Fibroblast of lung (primary cell): ENCODE measurements around the gene RNF148. TPM values are rescaled to one million over a fixed set of nuclear protein-coding genes. Genes with fewer than 3 reads are reported as not detected.

Experiments used
- DNase-seq, 2 donors: peaks; one replicate each; pipeline versions ENCODE4 v3.0.0 to v3.0.0-alpha.2; 2010; ENCODE audit warnings: low read depth in 2 of 2
- H2AFZ ChIP-seq: 2 replicates; pipeline ENCODE4 v1.5.1; 2012; ENCODE audit warnings: low read length, control low read depth, inconsistent platforms
- H3K27ac ChIP-seq: 2 replicates; pipeline ENCODE4 v1.5.1; 2011; ENCODE audit warnings: low read length, control low read depth; ENCODE audit not compliant: insufficient read depth
- H3K27me3 ChIP-seq: 2 replicates; pipeline ENCODE4 v1.5.1; 2011; ENCODE audit warnings: mild to moderate bottlenecking, low read length; ENCODE audit not compliant: control insufficient read depth, insufficient read depth
- H3K36me3 ChIP-seq: 2 replicates; pipeline ENCODE4 v1.5.1; 2011; ENCODE audit warnings: low read length; ENCODE audit not compliant: control insufficient read depth, insufficient read depth
- H3K4me1 ChIP-seq: 2 replicates; pipeline ENCODE4 v1.5.1; 2011; ENCODE audit warnings: low read length; ENCODE audit not compliant: control insufficient read depth, insufficient read depth; ENCODE audit errors: extremely low read depth
- H3K4me2 ChIP-seq: 2 replicates; pipeline ENCODE4 v1.5.1; 2011; ENCODE audit warnings: low read length, control low read depth; ENCODE audit not compliant: insufficient read depth; ENCODE audit errors: extremely low read depth
- H3K4me3 ChIP-seq, 4 experiments: fragments of 200-600 bp in 1 of 4; sonication (generic) in 1 of 4; replicated peaks in 1 of 4; 2 replicates each; pipeline ENCODE4 v1.5.1; 2011 to 2016; ENCODE audit warnings: low read length in 4 of 4, low read depth in 3 of 4, mild to moderate bottlenecking in 3 of 4, control low read depth in 2 of 4, inconsistent platforms in 1 of 4, mixed read lengths in 1 of 4; ENCODE audit not compliant: insufficient read depth in 1 of 4; ENCODE audit errors: control extremely low read depth in 1 of 4
- H3K79me2 ChIP-seq: 2 replicates; pipeline ENCODE4 v1.5.1; 2012; ENCODE audit warnings: mild to moderate bottlenecking, low read length, inconsistent platforms; ENCODE audit not compliant: control insufficient read depth, insufficient read depth
- H3K9ac ChIP-seq: 2 replicates; pipeline ENCODE4 v1.5.1; 2011; ENCODE audit warnings: mild to moderate bottlenecking, low read length, control low read depth; ENCODE audit not compliant: insufficient read depth
- H3K9me3 ChIP-seq: 2 replicates; pipeline ENCODE4 v1.5.1; 2012; ENCODE audit warnings: low read depth, low read length; ENCODE audit not compliant: control insufficient read depth, insufficient read depth
- H4K20me1 ChIP-seq: 2 replicates; pipeline ENCODE4 v1.5.1; 2011; ENCODE audit warnings: low read length; ENCODE audit not compliant: control insufficient read depth, insufficient read depth; ENCODE audit errors: extremely low read depth
- EZH2 ChIP-seq: IDR thresholded peaks from 2 replicates; pipeline ENCODE4 v1.5.1; 2012; ENCODE audit warnings: low read length, control low read depth, mild to moderate bottlenecking; ENCODE audit errors: missing control alignments
- polyA plus RNA-seq, 2 donors: library from polyadenylated mRNA; depleted of rRNA in 1 of 2; stranded (reverse) in 1 of 2; unstranded in 1 of 2; fragments of >200 nt; gene quantifications; 2 replicates each; pipeline ENCODE4 v1.2.1, GENCODE V29; 2011 to 2012; ENCODE audit warnings: missing spikeins in 1 of 2
- total RNA-seq: library from RNA; depleted of rRNA; stranded (reverse); fragments of >200 nt; gene quantifications from 2 replicates; pipeline ENCODE4 v1.2.1, GENCODE V29; 2014
- TF ChIP-seq, protein P1 (sequence below), 2 donors: IDR thresholded peaks in 1 of 2; conservative IDR thresholded peaks in 1 of 2; 1 replicate in 1 of 2; 2 replicates in 1 of 2; pipeline ENCODE4 v1.5.1; 2011 to 2012; ENCODE audit warnings: low read length in 2 of 2, control low read depth in 1 of 2, inconsistent platforms in 1 of 2, low read depth in 1 of 2, mild to moderate bottlenecking in 1 of 2

RNF148 gene
- total and polyA plus RNA-seq, 2 donors (not counting 1 experiment from before 2014, with no cell fraction given): 0.09 to 0.83 TPM

DNA sequence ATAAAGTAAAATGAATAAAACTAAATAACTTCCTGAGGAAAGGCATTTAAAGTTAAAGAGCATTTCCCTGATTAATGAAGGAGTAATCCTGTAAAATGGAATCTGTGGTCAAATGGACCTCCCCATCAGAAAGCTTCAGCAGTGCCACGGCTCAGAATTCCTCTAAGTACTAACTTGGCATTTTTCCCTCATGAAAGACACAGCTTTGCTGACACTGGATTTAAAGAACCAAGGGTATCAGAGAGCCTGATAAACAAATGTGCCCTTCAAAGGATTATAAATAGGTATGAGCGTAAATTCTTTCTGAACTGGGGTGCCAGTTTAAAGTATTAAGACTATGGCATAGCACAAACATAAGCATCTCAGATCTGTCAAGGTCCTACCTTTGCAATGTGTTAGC is 24.2 kb upstream of the RNF148 start:
- Histone ChIP-seq H3K79me2 (no peaks in the 10 kb centered on the region), H2AFZ (no peak overlapping the region), H3K36me3 (no peaks in the 10 kb centered on the region), H3K4me1 (no peaks in the 10 kb centered on the region), H3K4me2 (no peak overlapping the region), H4K20me1 (no peaks in the 10 kb centered on the region), H3K9ac (no peak overlapping the region), H3K27me3 (no peaks in the 10 kb centered on the region), H3K27ac (no peak overlapping the region), H3K4me3 (no peak overlapping the region), H3K9me3 (no peaks in the 10 kb centered on the region)
- DNase-seq: peak in 1 of 2 donors; percentile 2
- TF ChIP-seq, protein P1, sequence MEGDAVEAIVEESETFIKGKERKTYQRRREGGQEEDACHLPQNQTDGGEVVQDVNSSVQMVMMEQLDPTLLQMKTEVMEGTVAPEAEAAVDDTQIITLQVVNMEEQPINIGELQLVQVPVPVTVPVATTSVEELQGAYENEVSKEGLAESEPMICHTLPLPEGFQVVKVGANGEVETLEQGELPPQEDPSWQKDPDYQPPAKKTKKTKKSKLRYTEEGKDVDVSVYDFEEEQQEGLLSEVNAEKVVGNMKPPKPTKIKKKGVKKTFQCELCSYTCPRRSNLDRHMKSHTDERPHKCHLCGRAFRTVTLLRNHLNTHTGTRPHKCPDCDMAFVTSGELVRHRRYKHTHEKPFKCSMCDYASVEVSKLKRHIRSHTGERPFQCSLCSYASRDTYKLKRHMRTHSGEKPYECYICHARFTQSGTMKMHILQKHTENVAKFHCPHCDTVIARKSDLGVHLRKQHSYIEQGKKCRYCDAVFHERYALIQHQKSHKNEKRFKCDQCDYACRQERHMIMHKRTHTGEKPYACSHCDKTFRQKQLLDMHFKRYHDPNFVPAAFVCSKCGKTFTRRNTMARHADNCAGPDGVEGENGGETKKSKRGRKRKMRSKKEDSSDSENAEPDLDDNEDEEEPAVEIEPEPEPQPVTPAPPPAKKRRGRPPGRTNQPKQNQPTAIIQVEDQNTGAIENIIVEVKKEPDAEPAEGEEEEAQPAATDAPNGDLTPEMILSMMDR (conservative IDR thresholded peaks at IDR 0.05 in 1 of 2, IDR thresholded peaks at IDR 0.05 in 1 of 2; ENCODE audit: low read depth in 1 of 2, low read length in 2 of 2): no peak
- no peak for TF ChIP-seq EZH2

DNA sequence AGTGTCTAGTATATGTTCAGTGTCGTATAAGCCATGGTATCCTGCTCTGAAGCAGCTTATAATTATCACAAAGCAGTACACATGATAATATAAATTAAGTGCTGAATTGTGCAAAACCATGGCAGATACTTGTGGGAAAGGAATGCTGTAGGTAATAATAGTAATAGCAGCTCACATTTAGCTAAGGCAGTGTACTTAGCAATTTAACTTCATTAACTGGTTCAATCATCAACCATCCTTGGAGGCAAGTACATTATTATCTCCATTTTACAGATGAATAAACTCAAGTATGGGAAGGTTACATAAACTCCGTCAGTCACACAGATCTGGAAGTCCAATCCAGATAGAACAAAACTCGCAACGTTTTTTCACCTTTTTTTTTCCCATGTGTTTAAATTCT is 21.6 kb upstream of the RNF148 start:
- Histone ChIP-seq H3K9me3 (no peaks in the 10 kb centered on the region), H3K4me2 (no peak overlapping the region), H3K79me2 (no peaks in the 10 kb centered on the region), H3K27ac (no peak overlapping the region), H2AFZ (no peak overlapping the region), H4K20me1 (no peaks in the 10 kb centered on the region), H3K27me3 (no peaks in the 10 kb centered on the region), H3K4me1 (no peaks in the 10 kb centered on the region), H3K36me3 (no peaks in the 10 kb centered on the region), H3K9ac (no peak overlapping the region), H3K4me3 (no peak overlapping the region)
- TF ChIP-seq EZH2: no peak
- TF ChIP-seq, protein P1 (conservative IDR thresholded peaks at IDR 0.05 in 1 of 2, IDR thresholded peaks at IDR 0.05 in 1 of 2; ENCODE audit: low read depth in 1 of 2, low read length in 2 of 2): no peak
- no peak for DNase-seq

DNA sequence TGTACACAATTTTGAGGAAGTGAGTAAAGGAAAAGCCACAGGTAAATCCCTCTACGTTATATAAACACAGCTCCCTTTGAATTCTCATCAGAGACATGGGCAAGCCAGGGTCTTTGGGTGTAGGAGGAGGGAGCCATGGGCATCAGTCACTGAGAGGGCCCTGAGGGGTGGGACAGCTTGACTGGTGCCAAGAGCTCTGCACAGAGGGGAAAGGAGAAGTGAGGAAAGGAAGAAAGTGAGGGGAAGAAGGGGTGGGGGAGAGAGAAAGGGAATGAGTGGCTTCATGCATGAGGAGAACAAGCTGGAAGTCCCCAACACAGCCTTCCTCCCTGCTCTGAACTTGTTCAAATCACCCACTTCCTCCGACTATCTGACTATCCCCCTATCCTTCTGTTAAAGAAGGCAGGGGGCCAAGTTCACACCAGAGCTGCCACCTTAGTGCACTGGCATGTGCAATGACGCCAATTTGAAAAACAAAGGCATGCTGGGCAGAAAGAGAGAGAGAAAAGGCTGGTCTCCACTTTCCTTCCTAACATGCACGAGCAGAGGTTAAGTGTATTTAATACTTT is 16.4 kb upstream of the RNF148 start:
- Histone ChIP-seq H3K9me3 (no peaks in the 10 kb centered on the region), H3K27me3 (no peaks in the 10 kb centered on the region), H3K36me3 (no peaks in the 10 kb centered on the region), H2AFZ (no peak overlapping the region), H3K9ac (no peak overlapping the region), H3K4me3 (no peak overlapping the region), H3K4me2 (no peak overlapping the region), H3K27ac (no peak overlapping the region), H4K20me1 (no peaks in the 10 kb centered on the region), H3K79me2 (no peaks in the 10 kb centered on the region), H3K4me1 (no peaks in the 10 kb centered on the region)
- TF ChIP-seq, protein P1 (conservative IDR thresholded peaks at IDR 0.05 in 1 of 2, IDR thresholded peaks at IDR 0.05 in 1 of 2; ENCODE audit: low read depth in 1 of 2, low read length in 2 of 2): no peak
- no peak for TF ChIP-seq EZH2
- no peak for DNase-seq
